DMS114 treated with DMSO at 0.1 percent for 48 hours (cell line): ENCODE measurements around the gene IL1R1.

Source experiments
- DNase-seq: peaks from one replicate; lab custom pipeline; 2025; ENCODE audit not compliant: unreplicated experiment; lab: John Stamatoyannopoulos, UW

IL1R1 gene

DNA sequence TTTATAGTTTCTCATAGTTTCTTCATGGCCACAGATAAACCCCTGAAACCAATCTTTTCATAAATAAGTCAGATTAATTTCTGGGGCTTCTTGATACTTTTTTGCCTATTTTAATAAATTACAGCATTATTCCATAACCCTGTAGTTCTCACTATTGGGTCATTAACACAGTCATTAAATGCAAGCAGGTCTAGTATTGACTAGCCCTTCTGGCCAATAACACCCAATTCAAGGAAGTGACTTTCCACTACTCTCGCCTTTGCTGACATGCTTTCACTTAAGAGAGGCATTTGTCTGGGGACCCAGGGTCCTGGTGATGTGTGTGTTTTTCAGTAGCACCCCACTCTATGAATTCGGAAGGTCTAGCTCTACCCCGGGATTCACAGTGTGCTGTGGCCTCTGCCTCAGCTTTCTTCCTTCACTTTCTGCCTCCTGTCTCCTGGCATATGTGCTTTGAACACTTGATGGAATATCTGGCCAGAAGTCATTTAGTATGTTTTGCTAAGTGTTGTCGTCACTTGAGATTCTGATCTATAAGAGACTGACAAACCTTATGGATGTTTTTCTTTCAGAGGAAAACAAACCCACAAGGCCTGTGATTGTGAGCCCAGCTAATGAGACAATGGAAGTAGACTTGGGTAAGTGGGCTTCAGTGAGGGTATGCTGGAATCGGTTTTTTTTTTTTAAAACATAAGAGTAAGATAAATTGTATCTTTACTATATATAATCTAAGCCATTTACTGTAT, 25.7 kb downstream of the IL1R1 start:
- DNase-seq = no peak

DNA sequence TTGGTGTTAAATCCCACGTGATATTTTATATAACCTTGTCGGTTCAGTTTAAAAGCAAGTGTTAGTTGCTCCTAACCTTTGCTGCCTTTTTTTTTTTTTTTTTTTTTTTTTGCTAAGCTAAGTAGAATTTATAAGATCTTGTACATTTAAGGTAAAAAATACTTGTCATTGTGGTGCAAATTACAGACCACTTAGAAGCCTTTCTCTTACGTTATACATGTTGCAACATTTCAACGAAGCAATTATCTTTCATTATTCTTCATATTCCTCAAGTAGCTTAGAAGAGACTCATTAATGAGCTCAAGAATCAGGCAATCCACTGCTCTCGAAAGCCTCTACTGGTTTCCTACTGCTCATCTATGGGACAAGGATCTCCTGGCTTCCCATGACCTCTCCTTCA, 29.4 kb downstream of the IL1R1 start:
- DNase-seq = no peak

DNA sequence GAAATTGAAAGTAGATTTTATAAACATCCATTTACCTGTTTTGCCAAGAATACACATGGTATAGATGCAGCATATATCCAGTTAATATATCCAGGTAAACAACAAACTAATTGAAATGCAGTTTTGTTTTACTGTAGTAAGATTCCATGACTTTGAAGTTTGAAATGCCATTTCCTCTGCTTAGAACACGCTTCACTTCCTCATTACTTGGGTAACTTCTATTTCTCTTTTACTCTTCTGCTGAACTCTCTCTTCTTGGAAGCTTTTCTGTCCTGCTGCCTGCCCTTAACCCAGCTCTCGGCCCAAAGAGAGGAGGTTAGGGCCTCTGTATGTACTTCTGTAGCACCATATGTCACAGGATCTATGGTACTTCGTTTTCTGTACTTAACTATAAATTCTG, 30.2 kb downstream of the IL1R1 start:
- no peak for DNase-seq

DNA sequence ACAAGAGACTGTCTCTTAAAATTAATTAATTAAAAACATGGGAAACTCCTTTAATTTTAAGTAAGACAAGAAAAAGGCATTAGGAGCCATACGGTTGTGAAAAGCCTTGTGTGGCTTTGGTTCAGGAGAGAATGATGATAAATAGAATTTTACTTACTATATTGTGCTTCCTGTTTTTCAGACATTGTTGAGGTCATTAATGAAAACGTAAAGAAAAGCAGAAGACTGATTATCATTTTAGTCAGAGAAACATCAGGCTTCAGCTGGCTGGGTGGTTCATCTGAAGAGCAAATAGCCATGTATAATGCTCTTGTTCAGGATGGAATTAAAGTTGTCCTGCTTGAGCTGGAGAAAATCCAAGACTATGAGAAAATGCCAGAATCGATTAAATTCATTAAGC, 33.6 kb downstream of the IL1R1 start:
- no peak for DNase-seq

DNA sequence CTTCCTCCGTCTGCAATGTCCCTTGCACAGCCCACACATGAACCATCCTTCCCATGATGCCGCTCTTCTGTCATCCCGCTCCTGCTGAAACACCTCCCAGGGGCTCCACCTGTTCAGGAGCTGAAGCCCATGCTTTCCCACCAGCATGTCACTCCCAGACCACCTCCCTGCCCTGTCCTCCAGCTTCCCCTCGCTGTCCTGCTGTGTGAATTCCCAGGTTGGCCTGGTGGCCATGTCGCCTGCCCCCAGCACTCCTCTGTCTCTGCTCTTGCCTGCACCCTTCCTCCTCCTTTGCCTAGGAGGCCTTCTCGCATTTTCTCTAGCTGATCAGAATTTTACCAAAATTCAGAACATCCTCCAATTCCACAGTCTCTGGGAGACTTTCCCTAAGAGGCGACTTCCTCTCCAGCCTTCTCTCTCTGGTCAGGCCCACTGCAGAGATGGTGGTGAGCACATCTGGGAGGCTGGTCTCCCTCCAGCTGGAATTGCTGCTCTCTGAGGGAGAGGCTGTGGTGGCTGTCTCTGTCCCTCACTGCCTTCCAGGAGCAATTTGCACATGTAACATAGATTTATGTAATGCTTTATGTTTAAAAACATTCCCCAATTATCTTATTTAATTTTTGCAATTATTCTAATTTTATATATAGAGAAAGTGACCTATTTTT, 35.4 kb downstream of the IL1R1 start:
- DNase-seq = no peak

DNA sequence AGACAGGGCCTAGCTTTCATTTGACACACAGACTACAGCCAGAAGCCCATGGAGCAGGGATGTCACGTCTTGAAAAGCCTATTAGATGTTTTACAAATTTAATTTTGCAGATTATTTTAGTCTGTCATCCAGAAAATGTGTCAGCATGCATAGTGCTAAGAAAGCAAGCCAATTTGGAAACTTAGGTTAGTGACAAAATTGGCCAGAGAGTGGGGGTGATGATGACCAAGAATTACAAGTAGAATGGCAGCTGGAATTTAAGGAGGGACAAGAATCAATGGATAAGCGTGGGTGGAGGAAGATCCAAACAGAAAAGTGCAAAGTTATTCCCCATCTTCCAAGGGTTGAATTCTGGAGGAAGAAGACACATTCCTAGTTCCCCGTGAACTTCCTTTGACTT, 36.5 kb downstream of the IL1R1 start:
- no peak for DNase-seq

DNA sequence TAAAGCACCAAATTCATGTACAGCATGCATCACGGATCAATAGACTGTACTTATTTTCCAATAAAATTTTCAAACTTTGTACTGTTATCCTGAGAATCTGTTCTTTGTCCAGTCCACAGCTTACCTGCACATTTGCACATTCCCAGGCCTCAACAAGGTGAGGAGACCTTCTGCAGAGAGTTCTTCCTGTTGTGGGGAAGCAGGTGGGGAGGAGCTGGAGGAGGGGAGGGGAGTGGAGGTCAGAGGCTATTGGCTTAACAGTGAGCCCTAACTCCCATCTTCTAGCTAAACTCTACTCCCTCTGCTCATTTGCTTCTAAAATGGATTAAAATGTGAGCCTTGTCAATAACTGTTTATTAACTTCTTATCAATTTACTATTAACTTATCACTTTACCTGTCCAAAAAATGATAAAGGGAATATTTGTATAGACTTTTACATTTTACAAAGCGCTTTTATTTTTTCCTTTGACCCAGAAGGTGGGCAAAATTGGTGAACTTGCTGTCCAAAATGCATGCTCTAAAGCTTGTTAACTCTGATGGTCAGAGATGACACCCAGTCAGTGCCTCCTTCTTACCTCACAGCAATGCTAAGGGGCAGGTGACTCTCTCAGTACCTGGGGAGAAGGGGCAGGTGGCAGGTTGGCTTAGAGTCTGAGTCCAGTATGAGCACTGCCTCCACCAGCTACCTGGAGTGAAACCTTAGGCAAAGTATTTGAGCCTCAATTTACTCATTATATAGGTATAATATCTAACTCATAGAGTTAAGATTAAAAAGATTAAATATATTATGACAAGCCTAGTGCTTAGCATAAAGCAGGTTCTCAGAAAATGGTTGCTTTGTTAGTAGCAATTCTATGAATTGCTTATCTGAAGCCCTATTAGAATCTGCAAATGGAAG, 37.5 kb downstream of the IL1R1 start:
- no peak for DNase-seq

DNA sequence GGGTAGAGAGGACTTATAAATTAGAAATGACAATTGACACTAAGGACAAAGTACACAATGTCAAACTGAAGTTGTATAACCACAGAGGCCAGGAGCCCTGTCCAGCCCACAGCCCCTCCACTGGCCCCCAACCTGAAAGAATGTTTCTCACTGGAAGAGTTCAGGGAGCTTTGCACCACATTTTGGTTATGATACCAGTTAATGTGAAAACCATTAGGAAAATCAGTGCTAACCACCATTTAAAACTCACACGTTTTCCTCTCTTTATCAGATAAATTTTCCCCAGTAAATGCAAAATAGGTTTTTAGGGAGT, 38.1 kb downstream of the IL1R1 start:
- no peak for DNase-seq

DNA sequence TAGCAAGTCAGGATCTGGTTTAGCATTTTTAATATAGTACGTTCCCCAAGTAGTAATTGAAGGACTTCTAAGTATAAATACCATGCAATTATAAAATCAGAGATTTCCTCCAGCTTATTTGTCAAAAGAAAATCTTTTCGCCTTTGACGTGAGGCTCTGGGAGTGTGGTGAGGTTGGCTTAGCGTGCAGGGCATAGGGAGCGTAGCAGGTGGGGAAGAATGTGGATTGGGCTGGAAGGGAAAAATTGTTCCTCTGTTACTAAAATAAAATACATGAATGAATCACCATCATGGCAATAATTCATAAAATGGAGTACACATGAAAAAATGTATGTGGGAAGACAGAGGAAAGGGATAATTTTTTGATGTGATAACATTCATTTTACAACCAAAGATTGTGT, 38.8 kb downstream of the IL1R1 start:
- no peak for DNase-seq

DNA sequence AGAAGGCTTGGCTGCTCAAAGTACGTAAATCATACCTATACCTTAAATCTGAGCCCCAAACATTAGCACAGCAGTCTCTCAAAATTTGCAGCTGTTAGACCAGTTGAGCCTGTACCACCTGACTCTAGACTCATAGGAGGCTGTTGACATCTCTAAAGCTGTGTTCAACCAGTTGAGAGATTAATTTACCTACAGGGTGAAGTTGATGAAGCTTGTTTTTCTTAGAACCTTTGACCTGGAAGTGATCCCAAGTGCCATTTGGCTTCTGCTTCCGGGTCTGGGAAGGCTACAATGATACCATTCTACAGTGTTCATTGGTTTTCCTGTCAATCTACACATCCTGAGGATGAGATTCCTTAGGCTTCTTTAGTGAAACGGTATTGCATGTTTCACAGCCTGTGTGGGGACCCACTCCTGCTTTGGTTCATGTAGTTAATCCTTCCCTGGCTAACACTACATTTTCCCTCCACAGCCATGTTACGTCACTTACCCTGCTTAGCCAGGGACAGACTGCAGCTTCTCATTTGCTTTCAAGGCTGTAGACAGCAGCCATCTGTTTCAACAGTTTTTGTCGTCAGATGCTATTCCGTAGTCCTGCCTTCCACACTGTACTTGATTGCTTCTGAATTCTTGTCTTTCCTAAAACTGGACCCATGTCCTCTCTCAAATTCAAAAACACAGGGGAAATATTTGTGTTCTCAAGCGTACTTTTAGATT, 39.5 kb downstream of the IL1R1 start:
- DNase-seq = no peak

DNA sequence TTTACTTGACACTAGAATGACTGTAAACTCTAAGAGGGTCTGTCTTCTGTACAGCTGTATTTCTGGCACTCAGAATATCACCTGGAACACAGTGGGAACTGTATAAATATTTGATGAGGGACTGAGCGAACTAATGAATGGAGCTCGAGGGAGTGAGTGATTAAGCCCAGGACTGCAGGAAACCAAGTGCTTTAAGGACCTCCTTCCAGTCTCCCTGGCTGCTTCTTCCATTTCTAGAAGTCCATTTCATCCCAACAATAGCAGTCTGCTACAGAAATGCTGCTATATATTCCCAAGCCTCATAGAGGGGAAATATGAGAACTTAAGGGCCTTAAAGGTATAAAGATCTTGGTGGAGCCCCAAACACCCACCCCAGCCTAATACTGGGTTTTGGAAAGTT, 41.5 kb downstream of the IL1R1 start:
- no peak for DNase-seq

DNA sequence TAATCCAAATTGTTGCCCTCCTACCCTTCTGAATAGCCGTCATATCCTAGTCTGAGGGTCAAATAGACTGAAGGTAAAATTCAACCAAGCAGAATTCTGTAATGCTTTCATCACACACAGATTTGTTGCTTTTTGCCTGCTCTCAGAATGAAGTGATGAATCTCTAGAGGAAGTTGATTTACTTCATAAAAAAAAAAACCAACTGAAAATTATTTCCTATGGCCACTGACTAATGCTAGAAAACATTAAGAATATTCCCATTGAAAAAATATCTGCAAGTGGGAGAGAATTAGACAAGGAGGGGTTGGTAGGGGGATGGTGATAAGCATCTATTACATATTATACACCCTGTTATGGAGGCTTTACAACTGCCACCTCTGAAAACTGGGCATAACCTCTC, 42.0 kb downstream of the IL1R1 start:
- no peak for DNase-seq

DNA sequence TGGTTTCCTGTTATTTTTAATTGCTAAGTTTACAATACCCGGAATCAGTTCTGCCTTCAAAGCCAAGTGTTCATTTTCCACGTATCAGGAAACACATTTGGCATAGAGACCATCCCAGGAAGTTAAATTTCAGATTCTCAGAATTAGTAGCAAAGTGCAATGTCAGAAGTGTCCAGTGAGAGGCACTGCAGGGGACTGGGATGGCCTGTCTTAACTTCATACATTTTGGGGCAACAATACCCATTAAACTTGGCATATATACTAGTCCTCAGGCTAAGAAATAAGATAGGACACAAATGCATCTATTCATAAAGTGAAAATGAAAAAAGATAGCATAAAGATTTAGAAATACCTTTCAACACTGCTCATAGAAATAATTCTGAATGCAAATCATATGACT, 42.8 kb downstream of the IL1R1 start:
- no peak for DNase-seq

DNA sequence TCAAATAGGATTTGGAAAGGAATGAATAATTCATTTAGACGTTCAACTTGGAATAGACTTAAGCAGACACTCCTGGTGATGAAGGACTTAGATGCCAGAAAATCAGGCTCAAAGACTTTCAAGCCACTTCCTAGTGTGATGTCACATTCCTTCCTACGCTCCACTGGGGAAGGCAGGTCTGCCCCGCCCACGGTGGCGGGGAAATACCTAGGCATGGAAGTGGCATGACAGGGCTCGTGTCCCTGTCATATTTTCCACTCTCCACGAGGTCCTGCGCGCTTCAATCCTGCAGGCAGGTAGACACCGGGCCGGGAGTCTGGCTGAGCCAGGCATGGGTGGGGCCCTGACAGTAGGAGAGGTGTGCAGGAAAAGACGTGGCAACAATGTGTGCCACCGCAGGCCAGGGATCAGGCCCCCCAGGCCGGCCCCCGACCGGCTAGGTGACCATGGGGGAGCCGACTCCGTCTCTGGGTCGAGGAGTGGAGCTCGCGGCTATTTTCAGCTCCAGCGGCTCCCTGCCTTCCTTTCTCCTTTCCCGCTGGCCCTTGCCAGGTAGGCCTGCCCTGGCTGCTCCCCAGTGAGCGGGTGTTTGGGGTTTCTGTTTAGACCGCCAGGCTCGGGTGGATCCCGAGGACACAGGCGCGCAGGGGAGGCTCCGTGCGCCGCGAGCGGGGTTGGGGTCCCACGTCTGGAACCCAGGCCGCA, 44.4 kb downstream of the IL1R1 start, which contains the start of gene IL1RL2:
TSS of gene IL1RL2 (plus strand) at position 233 of the 705 bp plus-strand sequence. CDS start 845 bp downstream, outside the sequence.
- no peak for DNase-seq

DNA sequence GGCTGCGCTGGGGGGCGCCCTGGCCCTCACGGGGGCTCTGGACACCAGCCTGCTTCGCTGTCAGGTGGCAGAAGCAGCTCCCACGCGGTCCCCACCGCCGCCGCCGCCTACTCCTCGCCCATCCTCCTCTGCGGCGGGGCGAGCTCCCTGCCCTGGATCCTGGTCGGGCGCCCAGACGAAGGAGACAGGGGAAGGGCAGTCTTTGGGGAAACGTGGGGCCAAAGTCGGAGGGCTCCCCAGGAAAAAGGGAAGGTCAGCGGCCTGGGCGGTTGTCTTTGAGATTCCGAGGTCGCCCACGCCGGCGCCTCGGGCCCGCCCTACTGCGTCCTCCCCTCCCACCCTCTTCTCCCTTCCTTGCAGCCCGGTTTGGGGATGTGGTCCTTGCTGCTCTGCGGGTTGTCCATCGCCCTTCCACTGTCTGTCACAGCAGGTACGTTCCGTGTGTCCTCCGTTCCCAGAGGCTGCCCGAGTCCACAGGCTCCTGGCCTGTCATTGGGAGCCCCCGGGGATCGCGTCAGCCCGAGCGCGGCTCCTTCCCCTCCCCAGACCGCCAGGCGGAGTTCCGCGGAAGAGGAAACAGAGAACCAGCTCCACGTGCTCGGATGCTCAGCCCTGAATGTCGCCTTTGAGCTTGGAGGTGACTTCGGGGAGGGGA, 45.1 kb downstream of the IL1R1 start:
- DNase-seq = peak; percentile 25

DNA sequence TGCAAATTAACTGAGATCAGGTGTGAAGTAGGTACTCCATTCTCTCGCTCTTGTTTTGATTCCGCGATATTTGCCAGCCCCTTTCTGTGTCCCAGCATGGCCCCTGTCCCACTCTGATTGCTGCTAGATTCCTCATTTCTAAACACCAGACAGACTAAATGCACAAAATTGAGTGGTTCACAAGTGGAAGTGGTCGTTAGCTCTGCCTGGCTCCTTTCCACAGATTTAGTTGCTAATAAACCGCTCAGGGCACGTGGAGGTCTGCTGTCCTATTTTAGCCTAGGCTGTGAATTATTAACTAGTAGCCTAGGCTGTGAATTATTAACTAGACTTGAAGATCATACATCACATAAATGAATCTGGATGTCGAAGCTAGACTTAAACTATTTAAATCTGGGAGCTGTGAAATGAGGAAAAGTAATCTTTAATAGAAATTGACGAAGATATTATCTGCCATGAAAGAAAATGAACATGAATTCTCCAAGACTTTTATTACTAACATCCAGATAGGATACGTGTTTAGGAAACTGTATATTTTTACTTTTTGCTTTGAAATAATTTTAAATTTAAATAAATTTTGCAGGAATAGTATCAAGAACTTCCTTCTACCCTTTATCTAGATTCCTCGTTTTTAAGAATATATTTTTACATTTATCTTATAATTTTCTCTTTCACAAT, 48.0 kb downstream of the IL1R1 start:
- DNase-seq = no peak

DNA sequence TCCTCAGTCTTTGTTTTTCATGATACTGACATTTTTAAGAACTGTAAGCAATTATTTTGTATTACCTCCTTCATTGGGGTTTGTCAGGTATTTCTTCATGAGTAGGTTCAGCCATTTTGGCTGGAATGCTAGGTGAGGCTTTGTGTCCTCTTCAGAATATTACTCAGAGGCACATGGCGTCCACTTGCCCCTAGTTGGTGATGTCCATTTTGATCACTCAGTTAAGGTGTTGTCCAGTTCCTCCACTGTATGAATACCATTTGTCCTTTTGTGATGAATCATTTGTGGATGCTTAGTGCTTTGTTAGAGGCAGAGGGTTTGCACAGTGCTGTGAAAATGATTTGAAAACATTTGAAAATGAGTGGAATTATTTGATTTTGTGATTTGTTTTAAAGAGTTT, 49.0 kb downstream of the IL1R1 start:
- no peak for DNase-seq

DNA sequence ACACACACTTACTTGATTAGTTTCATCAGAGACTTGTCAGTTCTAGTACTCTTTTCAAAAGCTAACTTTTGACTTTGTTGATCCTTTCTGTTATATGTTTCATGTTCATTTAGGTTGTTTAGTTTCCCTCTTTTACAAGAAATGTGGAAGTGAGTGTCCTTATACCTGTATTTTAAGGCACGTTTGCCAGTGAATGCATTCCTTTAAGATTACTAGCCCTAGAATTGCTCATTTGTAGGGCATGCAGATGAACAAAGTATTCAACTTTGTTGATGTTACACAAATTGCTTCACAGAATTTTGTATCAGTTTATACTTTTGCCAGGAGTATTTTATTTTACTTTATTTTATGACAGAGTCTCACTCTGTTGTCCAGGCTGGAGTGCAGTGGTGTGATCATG, 50.5 kb downstream of the IL1R1 start:
- no peak for DNase-seq

DNA sequence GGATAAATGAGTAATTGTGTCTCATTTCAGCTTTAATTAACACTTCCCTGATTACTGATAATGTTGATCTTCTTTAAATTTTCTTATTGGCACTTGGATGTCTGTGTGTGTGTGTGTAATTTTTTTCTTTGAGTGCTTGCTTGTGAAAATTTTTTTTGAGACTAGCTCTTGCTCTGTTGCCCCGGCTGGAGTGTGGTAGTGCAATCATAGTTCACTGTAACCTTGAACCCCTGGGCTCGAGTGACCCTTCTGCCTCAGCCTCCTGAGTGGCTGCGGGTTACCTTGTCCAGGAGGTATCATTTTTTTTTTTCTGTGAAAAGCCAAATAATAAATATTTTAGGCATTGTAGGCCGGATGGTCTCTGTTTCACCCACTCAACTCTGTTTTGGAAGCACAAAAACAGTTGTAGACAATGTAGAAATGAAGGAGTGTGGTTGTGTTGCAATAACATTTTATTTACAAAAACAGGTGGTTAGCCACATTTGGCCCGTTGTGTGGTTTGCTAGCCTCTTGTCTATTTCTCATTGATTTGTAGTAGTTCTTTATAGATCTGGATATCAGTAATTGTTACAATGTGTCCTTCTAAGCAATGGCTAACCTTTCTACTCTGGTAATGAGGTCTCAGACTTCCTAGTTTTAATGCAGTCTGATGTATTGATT, 52.2 kb downstream of the IL1R1 start:
- DNase-seq = no peak
